SK-N-SH (cell line): ENCODE data around the gene CCT4.

Experiments used
- CHD2 ChIP-seq: fragments of 150-350 bp; IDR thresholded peaks from 2 replicates; pipeline ENCODE4 v1.6.1; 2018; ENCODE audit warnings: low read length; ENCODE audit not compliant: partially characterized antibody
- EP300 ChIP-seq, 2 experiments: IDR thresholded peaks; 2 replicates each; pipeline versions ENCODE4 v1.4.0 to v1.6.1; 2012; ENCODE audit warnings: borderline replicate concordance in 1 of 2, low read depth in 1 of 2, low read length in 1 of 2
- GABPA ChIP-seq: IDR thresholded peaks from 2 replicates; pipeline ENCODE4 v1.4.0; 2012; ENCODE audit warnings: low read depth, mild to moderate bottlenecking
- JUND ChIP-seq: IDR thresholded peaks from 2 replicates; pipeline ENCODE4 v1.4.0; 2012
- NRF1 ChIP-seq: IDR thresholded peaks from 2 replicates; pipeline ENCODE4 v1.6.1; 2012; ENCODE audit warnings: low read depth, mild to moderate bottlenecking, low read length
- SIN3A ChIP-seq: IDR thresholded peaks from 2 replicates; pipeline ENCODE4 v1.6.1; 2012; ENCODE audit warnings: low read depth, mild to moderate bottlenecking, low read length, moderate library complexity, borderline replicate concordance
- TF ChIP-seq, protein P1 (sequence below): IDR thresholded peaks from 2 replicates; pipeline ENCODE4 v1.6.1; 2012; ENCODE audit warnings: mild to moderate bottlenecking, low read depth, low read length, moderate library complexity
- TF ChIP-seq, protein P2 (sequence below): fragments of 200-600 bp; sonication (generic); IDR thresholded peaks from 2 replicates; pipeline ENCODE4 v1.6.1; 2017; ENCODE audit warnings: antibody characterized with exemption, mild to moderate bottlenecking, moderate library complexity

DNA sequence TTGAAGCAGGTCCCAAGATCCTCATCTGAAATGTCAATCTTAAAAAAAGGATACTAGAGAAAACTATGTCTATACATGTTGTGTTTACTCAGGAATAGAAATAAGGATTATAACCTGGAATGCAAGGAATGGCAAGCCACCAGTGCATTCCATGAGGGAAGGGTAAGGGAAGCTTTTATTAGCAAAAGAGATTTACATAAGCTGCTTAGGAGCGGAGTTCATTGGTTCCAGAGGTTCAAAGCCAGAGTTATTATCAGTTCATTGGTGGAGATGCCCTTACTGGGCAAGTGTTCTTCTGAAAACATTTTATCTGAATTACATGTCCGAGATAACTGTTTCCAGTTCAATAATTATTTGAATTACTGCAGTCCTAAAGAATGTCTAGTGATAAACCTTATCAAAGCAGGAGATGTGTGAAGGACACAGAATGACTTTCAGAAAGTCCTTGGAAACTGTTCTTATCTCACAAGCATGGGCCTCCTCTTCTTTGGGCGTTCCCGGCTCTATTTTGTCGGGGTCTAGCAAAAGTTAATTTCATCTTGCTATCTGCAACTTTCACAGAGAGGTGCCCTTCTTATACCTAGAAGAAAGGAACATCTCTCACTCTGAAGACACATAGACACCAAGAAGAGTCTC, 40.5 kb upstream of the CCT4 start:
- TF ChIP-seq EP300 (IDR thresholded peaks at IDR 0.05; ENCODE audit: borderline replicate concordance in 1 of 2, low read depth in 1 of 2, low read length in 1 of 2) (no peak), CHD2 (no peak), GABPA (no peak), NRF1 (no peak), JUND (no peak), SIN3A (no peak)
- TF ChIP-seq, protein P1, sequence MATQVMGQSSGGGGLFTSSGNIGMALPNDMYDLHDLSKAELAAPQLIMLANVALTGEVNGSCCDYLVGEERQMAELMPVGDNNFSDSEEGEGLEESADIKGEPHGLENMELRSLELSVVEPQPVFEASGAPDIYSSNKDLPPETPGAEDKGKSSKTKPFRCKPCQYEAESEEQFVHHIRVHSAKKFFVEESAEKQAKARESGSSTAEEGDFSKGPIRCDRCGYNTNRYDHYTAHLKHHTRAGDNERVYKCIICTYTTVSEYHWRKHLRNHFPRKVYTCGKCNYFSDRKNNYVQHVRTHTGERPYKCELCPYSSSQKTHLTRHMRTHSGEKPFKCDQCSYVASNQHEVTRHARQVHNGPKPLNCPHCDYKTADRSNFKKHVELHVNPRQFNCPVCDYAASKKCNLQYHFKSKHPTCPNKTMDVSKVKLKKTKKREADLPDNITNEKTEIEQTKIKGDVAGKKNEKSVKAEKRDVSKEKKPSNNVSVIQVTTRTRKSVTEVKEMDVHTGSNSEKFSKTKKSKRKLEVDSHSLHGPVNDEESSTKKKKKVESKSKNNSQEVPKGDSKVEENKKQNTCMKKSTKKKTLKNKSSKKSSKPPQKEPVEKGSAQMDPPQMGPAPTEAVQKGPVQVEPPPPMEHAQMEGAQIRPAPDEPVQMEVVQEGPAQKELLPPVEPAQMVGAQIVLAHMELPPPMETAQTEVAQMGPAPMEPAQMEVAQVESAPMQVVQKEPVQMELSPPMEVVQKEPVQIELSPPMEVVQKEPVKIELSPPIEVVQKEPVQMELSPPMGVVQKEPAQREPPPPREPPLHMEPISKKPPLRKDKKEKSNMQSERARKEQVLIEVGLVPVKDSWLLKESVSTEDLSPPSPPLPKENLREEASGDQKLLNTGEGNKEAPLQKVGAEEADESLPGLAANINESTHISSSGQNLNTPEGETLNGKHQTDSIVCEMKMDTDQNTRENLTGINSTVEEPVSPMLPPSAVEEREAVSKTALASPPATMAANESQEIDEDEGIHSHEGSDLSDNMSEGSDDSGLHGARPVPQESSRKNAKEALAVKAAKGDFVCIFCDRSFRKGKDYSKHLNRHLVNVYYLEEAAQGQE = no peak
- TF ChIP-seq, protein P2, sequence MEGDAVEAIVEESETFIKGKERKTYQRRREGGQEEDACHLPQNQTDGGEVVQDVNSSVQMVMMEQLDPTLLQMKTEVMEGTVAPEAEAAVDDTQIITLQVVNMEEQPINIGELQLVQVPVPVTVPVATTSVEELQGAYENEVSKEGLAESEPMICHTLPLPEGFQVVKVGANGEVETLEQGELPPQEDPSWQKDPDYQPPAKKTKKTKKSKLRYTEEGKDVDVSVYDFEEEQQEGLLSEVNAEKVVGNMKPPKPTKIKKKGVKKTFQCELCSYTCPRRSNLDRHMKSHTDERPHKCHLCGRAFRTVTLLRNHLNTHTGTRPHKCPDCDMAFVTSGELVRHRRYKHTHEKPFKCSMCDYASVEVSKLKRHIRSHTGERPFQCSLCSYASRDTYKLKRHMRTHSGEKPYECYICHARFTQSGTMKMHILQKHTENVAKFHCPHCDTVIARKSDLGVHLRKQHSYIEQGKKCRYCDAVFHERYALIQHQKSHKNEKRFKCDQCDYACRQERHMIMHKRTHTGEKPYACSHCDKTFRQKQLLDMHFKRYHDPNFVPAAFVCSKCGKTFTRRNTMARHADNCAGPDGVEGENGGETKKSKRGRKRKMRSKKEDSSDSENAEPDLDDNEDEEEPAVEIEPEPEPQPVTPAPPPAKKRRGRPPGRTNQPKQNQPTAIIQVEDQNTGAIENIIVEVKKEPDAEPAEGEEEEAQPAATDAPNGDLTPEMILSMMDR = no peak
